Ovary (tissue), 3 donors: ENCODE results near the gene GJB3.

Experiments
- CTCF ChIP-seq, 3 donors: fragments of 450-650 bp in 2 of 3; fragments of 200-600 bp in 1 of 3; IDR thresholded peaks; one replicate each; pipeline versions ENCODE4 v1.5.1 to v1.8.0; 2016 to 2022; ENCODE audit warnings: antibody characterized with exemption in 3 of 3, mild to moderate bottlenecking in 1 of 3
- EP300 ChIP-seq: sonication (generic); formaldehyde crosslinking; IDR thresholded peaks from one replicate; pipeline ENCODE4 v1.6.1; 2017; ENCODE audit warnings: antibody characterized with exemption
- POLR2A ChIP-seq: fragments of 450-650 bp; IDR thresholded peaks from one replicate; pipeline ENCODE4 v1.6.1; 2017; ENCODE audit warnings: antibody characterized with exemption, mild to moderate bottlenecking, moderate library complexity
- donor health status: DM: no; HTN: no; CAD: no.

- no peak for TF ChIP-seq CTCF (IDR thresholded peaks at IDR 0.05)
- no peak for TF ChIP-seq POLR2A
- no peak for TF ChIP-seq EP300
Observed at GRCh38 chr1:34792424-34792823, 11.4 kb downstream of the GJB3 start.
